Calu3 (cell line): ENCODE results near the gene VAV1. TPM values are rescaled to one million over a fixed set of nuclear protein-coding genes. Genes with fewer than 3 reads are reported as not detected.

Source experiments
- BruUV-seq: library from RNA; stranded (reverse); fragments of 400-500 nt; replicated peaks from 2 replicates; lab custom pipeline; 2021; lab: Mats Ljungman, UMichigan
- CTCF ChIA-PET: fragments of 300-600 bp; sonication (Branson Sonifier 250); formaldehyde crosslinking; loops from one replicate; lab custom pipeline; 2022; ENCODE audit warnings: antibody characterized with exemption; lab: Charles Lee
- DNase-seq: peaks from one replicate; pipeline ENCODE4 v3.0.0; 2022
- H3K27ac Mint-ChIP-seq: one replicate; pipeline ENCODE4 v1.8.0; 2022; ENCODE audit warnings: mixed read lengths; ENCODE audit not compliant: unreplicated experiment
- H3K27me3 Mint-ChIP-seq: one replicate; pipeline ENCODE4 v1.8.0; 2022; ENCODE audit warnings: mixed read lengths; ENCODE audit not compliant: unreplicated experiment
- H3K36me3 Mint-ChIP-seq: one replicate; pipeline ENCODE4 v1.8.0; 2022; ENCODE audit warnings: mild to moderate bottlenecking, moderate library complexity, mixed read lengths; ENCODE audit not compliant: insufficient read depth, unreplicated experiment
- H3K4me1 Mint-ChIP-seq: one replicate; pipeline ENCODE4 v1.8.0; 2022; ENCODE audit warnings: mild to moderate bottlenecking, low read depth, mixed read lengths; ENCODE audit not compliant: unreplicated experiment
- H3K4me3 Mint-ChIP-seq: one replicate; pipeline ENCODE4 v1.8.0; 2022; ENCODE audit warnings: mild to moderate bottlenecking, low read depth, moderate library complexity, mixed read lengths; ENCODE audit not compliant: unreplicated experiment
- H3K9me3 Mint-ChIP-seq: one replicate; pipeline ENCODE4 v1.8.0; 2022; ENCODE audit warnings: low read depth, mixed read lengths; ENCODE audit not compliant: unreplicated experiment
- CTCF ChIP-seq: fragments of 200-600 bp; IDR thresholded peaks from one replicate; pipeline ENCODE4 v1.8.0; 2022; ENCODE audit warnings: antibody characterized with exemption; ENCODE audit not compliant: unreplicated experiment
- intact Hi-C: fragments of 100-400 bp; cut with micrococcal nuclease; formaldehyde crosslinking; loops from one replicate; pipeline ENCODE4 v1.10.0; 2022; ENCODE audit not compliant: unreplicated experiment
- total RNA-seq: library from RNA; stranded (reverse); gene quantifications from 2 replicates; pipeline ENCODE4 v1.2.3, GENCODE V29; 2022

Gene VAV1
- total RNA-seq, 1 experiment from 2014 or later = 0.28 TPM

GRCh38 chr19:6736917-6737283 lies 35.6 kb upstream of the VAV1 start:
- peaks cover 74% of the 10 kb centered on the region for H3K36me3 Mint-ChIP-seq
- peak overlapping the region; percentile 88 for H3K4me3 Mint-ChIP-seq
- no peaks in the 10 kb centered on the region for H3K9me3 Mint-ChIP-seq
- no peak for TF ChIP-seq CTCF
- CTCF ChIA-PET = interaction anchor here (0.8 to 2.3 kb wide), 4 partner anchors 127 to 220 kb away, joined by 3 to 46 read pairs (median 6); no protein-coding TSS in a partner anchor
- H3K27ac Mint-ChIP-seq = peak overlapping the region; percentile 71
- peaks cover 21% of the 10 kb centered on the region for H3K4me1 Mint-ChIP-seq
- intact Hi-C loops = loop anchor here (10.0 kb wide), 2 partner anchors 68 to 222 kb away; no protein-coding TSS in a partner anchor
- DNase-seq = no peak
- BruUV-seq = TSS peak; percentile 47
- no peaks in the 10 kb centered on the region for H3K27me3 Mint-ChIP-seq

GRCh38 chr19:6737284-6737872 lies 35.1 kb upstream of the VAV1 start, which contains the start of gene GPR108:
Gene GPR108, minus strand, starts transcription at chr19:6737580. Its CDS starts 4 bp downstream, at chr19:6737576.
- H3K27ac Mint-ChIP-seq = peak within 1 kb of the TSS; percentile 97
- intact Hi-C loops = loop anchor here (10.0 kb wide), 2 partner anchors 67 to 223 kb away; no protein-coding TSS in a partner anchor
- CTCF ChIA-PET = interaction anchor here (0.5 to 2.3 kb wide), 5 partner anchors 29 to 221 kb away, joined by 3 to 46 read pairs (median 6); no protein-coding TSS in a partner anchor
- peak; percentile 98 for DNase-seq
- H3K27me3 Mint-ChIP-seq = no peaks in the 10 kb centered on the region
- H3K9me3 Mint-ChIP-seq = no peaks in the 10 kb centered on the region
- peaks cover 73% of the 10 kb centered on the region for H3K36me3 Mint-ChIP-seq
- H3K4me3 Mint-ChIP-seq = peak within 1 kb of the TSS; percentile 88
- peaks cover 21% of the 10 kb centered on the region for H3K4me1 Mint-ChIP-seq
- no peak for TF ChIP-seq CTCF
- BruUV-seq = no TSS peak

GRCh38 chr19:6737873-6738786 lies 34.4 kb upstream of the VAV1 start:
- peak overlapping the region; percentile 97 for H3K27ac Mint-ChIP-seq
- CTCF ChIA-PET = interaction anchor here (0.5 to 2.3 kb wide), 10 partner anchors 28 to 486 kb away, joined by 3 to 46 read pairs (median 4); partner anchors contain the start of gene SH2D3A
- peak overlapping the region; percentile 88 for H3K4me3 Mint-ChIP-seq
- peak; percentile 60 for TF ChIP-seq CTCF
- intact Hi-C loops = loop anchor here (1.0 to 10.0 kb wide), 3 partner anchors 67 to 223 kb away; no protein-coding TSS in a partner anchor
- no TSS peak for BruUV-seq
- H3K36me3 Mint-ChIP-seq = peaks cover 73% of the 10 kb centered on the region
- DNase-seq = peak; percentile 80
- H3K4me1 Mint-ChIP-seq = peaks cover 21% of the 10 kb centered on the region
- H3K9me3 Mint-ChIP-seq = no peaks in the 10 kb centered on the region
- H3K27me3 Mint-ChIP-seq = no peaks in the 10 kb centered on the region

- peak overlapping the region; percentile 88 for H3K4me3 Mint-ChIP-seq
- CTCF ChIA-PET = interaction anchor here (0.6 to 2.3 kb wide), 6 partner anchors 29 to 454 kb away, joined by 4 to 46 read pairs (median 6); partner anchors contain the start of gene SH2D3A
- peaks cover 24% of the 10 kb centered on the region for H3K4me1 Mint-ChIP-seq
- no peak for DNase-seq
- no peaks in the 10 kb centered on the region for H3K9me3 Mint-ChIP-seq
- no peaks in the 10 kb centered on the region for H3K27me3 Mint-ChIP-seq
- TF ChIP-seq CTCF = no peak
- peak overlapping the region; percentile 97 for H3K27ac Mint-ChIP-seq
- peaks cover 80% of the 10 kb centered on the region for H3K36me3 Mint-ChIP-seq
- intact Hi-C loops = loop anchor here (1.0 to 10.0 kb wide), 3 partner anchors 66 to 224 kb away; no protein-coding TSS in a partner anchor
- BruUV-seq = no TSS peak
Observed at GRCh38 chr19:6738787-6739389, 33.6 kb upstream of the VAV1 start.
